ENCODE results near the gene BPIFB1.

Gene BPIFB1

GRCh38 chr20:33328157-33329137 lies 45.4 kb downstream of the BPIFB1 start:
- no peak for DNase-seq (ENCODE audit: low read depth in 2 of 2)

GRCh38 chr20:33332905-33333456 lies 50.0 kb downstream of the BPIFB1 start:
- DNase-seq (ENCODE audit: low read depth in 2 of 2): no peak

- no peak for DNase-seq (ENCODE audit: low read depth in 2 of 2)
Observed at GRCh38 chr20:33333616-33334015, 50.6 kb downstream of the BPIFB1 start.

- no peak for DNase-seq (ENCODE audit: low read depth in 2 of 2)
Observed at GRCh38 chr20:33334111-33334510, 51.1 kb downstream of the BPIFB1 start.

GRCh38 chr20:33336375-33336774 lies 53.4 kb downstream of the BPIFB1 start:
- DNase-seq (ENCODE audit: low read depth in 2 of 2): no peak

GRCh38 chr20:33337119-33337518 lies 54.1 kb downstream of the BPIFB1 start:
- no peak for DNase-seq (ENCODE audit: low read depth in 2 of 2)

- no peak for DNase-seq (ENCODE audit: low read depth in 2 of 2)
Observed at GRCh38 chr20:33337531-33338165, 54.6 kb downstream of the BPIFB1 start.

GRCh38 chr20:33338467-33339258 lies 55.6 kb downstream of the BPIFB1 start:
- DNase-seq (ENCODE audit: low read depth in 2 of 2): no peak

GRCh38 chr20:33339515-33340058 lies 56.6 kb downstream of the BPIFB1 start:
- no peak for DNase-seq (ENCODE audit: low read depth in 2 of 2)

GRCh38 chr20:33343521-33343920 lies 60.5 kb downstream of the BPIFB1 start:
- no peak for DNase-seq (ENCODE audit: low read depth in 2 of 2)

GRCh38 chr20:33345342-33345741 lies 62.3 kb downstream of the BPIFB1 start:
- DNase-seq (ENCODE audit: low read depth in 2 of 2): no peak

GRCh38 chr20:33348136-33348937 lies 65.3 kb downstream of the BPIFB1 start:
- DNase-seq (ENCODE audit: low read depth in 2 of 2): no peak

GRCh38 chr20:33349493-33349892 lies 66.5 kb downstream of the BPIFB1 start:
- no peak for DNase-seq (ENCODE audit: low read depth in 2 of 2)

GRCh38 chr20:33351696-33352095 lies 68.7 kb downstream of the BPIFB1 start:
- no peak for DNase-seq (ENCODE audit: low read depth in 2 of 2)

GRCh38 chr20:33352258-33353012 lies 69.4 kb downstream of the BPIFB1 start:
- no peak for DNase-seq (ENCODE audit: low read depth in 2 of 2)

- no peak for DNase-seq (ENCODE audit: low read depth in 2 of 2)
Observed at GRCh38 chr20:33353013-33353402, 70.0 kb downstream of the BPIFB1 start.

Measured in activated CD4-positive, alpha-beta T cell treated with anti-CD3 and anti-CD28 coated beads for 24 hours (primary cell).